Articular chondrocyte of knee joint (primary cell): Measurements from ENCODE around the gene MIA2. TPM values are rescaled to one million over a fixed set of nuclear protein-coding genes. Genes with fewer than 3 reads are reported as not detected.

Experiments
- total RNA-seq: library from RNA; depleted of rRNA; stranded (reverse); fragments of >200 nt; gene quantifications from 2 replicates; pipeline ENCODE4 v1.2.3, GENCODE V29; 2012

MIA2 gene, protein sequence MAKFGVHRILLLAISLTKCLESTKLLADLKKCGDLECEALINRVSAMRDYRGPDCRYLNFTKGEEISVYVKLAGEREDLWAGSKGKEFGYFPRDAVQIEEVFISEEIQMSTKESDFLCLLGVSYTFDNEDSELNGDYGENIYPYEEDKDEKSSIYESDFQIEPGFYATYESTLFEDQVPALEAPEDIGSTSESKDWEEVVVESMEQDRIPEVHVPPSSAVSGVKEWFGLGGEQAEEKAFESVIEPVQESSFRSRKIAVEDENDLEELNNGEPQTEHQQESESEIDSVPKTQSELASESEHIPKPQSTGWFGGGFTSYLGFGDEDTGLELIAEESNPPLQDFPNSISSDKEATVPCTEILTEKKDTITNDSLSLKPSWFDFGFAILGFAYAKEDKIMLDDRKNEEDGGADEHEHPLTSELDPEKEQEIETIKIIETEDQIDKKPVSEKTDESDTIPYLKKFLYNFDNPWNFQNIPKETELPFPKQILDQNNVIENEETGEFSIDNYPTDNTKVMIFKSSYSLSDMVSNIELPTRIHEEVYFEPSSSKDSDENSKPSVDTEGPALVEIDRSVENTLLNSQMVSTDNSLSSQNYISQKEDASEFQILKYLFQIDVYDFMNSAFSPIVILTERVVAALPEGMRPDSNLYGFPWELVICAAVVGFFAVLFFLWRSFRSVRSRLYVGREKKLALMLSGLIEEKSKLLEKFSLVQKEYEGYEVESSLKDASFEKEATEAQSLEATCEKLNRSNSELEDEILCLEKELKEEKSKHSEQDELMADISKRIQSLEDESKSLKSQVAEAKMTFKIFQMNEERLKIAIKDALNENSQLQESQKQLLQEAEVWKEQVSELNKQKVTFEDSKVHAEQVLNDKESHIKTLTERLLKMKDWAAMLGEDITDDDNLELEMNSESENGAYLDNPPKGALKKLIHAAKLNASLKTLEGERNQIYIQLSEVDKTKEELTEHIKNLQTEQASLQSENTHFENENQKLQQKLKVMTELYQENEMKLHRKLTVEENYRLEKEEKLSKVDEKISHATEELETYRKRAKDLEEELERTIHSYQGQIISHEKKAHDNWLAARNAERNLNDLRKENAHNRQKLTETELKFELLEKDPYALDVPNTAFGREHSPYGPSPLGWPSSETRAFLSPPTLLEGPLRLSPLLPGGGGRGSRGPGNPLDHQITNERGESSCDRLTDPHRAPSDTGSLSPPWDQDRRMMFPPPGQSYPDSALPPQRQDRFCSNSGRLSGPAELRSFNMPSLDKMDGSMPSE (N-terminal part only)
- total RNA-seq = 22.7 and 23.6 TPM in 2 replicates

DNA sequence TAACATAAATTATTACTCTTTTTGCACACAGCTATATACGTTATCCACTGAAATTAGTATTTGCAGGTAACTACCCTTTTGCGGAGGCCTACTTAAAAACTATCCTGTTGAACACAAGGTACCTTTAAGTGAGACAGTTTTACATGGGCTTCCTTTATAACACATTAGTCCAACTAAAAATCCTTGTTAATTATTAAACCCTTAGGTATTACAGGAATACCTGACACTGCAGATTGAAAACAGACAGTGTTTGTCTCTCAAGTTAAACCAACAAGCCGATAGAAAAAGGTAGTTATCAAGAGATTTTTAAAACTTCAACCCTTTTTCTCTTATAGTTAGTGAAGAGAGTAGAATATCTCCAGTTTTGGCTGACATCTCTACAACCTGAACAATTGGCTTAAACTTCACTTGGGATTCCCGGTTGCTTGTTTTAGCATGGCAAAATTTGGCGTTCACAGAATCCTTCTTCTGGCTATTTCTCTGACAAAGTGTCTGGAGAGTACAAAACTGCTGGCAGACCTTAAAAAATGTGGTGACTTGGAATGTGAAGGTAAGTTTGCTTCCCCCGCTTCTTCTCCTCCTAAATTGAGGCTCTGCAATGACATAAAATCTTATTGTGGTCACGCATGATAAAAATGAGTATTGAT is at the start of gene MIA2:
Gene MIA2 (plus strand): TSS at position 236 of the 647 bp plus-strand sequence. CDS start 200 bp downstream, at position 436.

DNA sequence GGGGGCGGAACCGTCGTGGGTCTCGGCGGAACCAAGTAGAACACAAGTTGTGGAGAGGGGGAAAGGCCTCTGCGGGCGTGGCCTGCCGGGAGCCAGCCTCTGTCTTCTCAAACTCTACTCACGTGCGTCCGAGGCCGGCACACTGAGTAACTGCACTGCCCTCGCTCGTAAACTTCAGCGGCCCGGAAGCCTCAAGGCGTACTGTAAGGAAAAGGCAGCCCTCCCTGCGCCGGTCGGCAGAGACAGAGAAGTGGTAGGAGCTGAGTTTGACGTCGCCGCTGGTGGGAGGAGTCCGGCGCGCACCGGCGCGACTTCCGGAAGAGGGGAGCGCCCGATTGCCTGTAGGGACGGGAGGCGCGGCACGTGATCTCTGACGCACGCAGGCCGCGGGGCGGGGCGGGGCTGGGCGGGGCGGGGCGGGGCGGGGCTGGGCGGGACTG is 198.5 kb downstream of the MIA2 start, which contains the start of gene FBXO33:
Gene FBXO33 (minus strand): TSS at position 255 of the 440 bp plus-strand sequence. CDS start 271 bp downstream, outside the sequence.

Other genes with a start within 250 kb of the MIA2 start
- 344 and 396 TPM in 2 replicates for gene SEC23A, start 130.7 kb upstream of the MIA2 start, total RNA-seq
- gene GEMIN2, start 119.6 kb upstream of the MIA2 start, total RNA-seq = 21.8 and 22.7 TPM in 2 replicates
- gene TRAPPC6B, start 63.6 kb upstream of the MIA2 start, total RNA-seq = 27.2 and 33.1 TPM in 2 replicates
- gene PNN, start 58.7 kb upstream of the MIA2 start, total RNA-seq = 18.3 and 19.7 TPM in 2 replicates
- gene FBXO33, start 198.5 kb downstream of the MIA2 start, total RNA-seq = 17.9 and 21.0 TPM in 2 replicates